GM13976 (cell line): ENCODE measurements around the gene BICD1.
A peak's percentile ranks its signal among the peaks of the same experiment; 100 is the strongest.

Source experiments
- DNase-seq: peaks from one replicate; pipeline ENCODE4 v3.0.0; 2012; ENCODE audit warnings: low spot score
- in situ Hi-C: fragments of 300-500 bp; cut with MboI; formaldehyde crosslinking; loops from one replicate; pipeline ENCODE4 v1.12.0; 2022; ENCODE audit warnings: low sequenced_read_pairs, mixed read lengths, inconsistent platforms; ENCODE audit not compliant: unreplicated experiment
- TF ChIP-seq, protein P1 (sequence below): IDR thresholded peaks from 2 replicates; pipeline ENCODE4 v1.5.1; 2012; ENCODE audit warnings: borderline replicate concordance, mild to moderate bottlenecking; ENCODE audit not compliant: insufficient read depth; ENCODE audit errors: extremely low read depth, missing control alignments, control extremely low read depth

The BICD1 gene

DNA sequence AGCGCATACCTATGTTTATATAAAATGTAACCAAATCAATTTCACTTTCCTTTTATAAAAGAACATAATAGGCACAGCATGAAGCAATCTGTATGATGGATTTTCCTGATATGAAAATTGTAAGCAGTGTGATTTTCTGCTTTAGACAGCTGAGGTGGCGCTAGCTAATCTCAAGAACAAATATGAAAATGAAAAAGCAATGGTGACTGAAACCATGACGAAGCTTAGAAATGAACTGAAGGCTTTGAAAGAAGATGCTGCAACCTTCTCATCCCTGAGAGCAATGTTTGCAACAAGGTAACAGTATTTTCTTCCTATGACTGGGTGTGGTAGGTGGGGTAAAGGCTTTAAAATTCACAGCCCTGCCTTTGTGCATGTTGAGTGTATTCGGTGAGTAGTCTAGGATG, 227.7 kb downstream of the BICD1 start:
- in situ Hi-C loops: no loop called here
- DNase-seq: peak; percentile 32
- TF ChIP-seq, protein P1, sequence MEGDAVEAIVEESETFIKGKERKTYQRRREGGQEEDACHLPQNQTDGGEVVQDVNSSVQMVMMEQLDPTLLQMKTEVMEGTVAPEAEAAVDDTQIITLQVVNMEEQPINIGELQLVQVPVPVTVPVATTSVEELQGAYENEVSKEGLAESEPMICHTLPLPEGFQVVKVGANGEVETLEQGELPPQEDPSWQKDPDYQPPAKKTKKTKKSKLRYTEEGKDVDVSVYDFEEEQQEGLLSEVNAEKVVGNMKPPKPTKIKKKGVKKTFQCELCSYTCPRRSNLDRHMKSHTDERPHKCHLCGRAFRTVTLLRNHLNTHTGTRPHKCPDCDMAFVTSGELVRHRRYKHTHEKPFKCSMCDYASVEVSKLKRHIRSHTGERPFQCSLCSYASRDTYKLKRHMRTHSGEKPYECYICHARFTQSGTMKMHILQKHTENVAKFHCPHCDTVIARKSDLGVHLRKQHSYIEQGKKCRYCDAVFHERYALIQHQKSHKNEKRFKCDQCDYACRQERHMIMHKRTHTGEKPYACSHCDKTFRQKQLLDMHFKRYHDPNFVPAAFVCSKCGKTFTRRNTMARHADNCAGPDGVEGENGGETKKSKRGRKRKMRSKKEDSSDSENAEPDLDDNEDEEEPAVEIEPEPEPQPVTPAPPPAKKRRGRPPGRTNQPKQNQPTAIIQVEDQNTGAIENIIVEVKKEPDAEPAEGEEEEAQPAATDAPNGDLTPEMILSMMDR: no peak

DNA sequence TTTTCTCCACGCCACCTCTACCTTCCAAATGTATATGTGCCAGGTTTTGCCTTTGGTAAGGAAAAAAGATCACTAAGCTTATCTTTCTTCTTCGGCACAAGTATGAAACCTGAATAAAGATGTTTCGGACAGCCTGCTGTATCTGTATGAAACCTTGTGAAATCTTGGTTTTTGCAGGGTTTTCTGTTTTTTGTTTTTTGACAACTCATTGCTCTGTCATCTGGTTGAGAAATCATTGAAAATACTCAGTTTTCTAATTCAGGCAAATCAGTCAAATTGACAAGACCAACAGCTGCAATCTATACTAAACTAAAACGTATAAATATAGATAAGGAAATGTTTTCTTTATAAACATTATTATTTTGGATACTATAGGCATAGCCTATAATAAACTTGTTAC, 229.6 kb downstream of the BICD1 start:
- DNase-seq: no peak
- in situ Hi-C loops: no loop called here
- TF ChIP-seq, protein P1: no peak

DNA sequence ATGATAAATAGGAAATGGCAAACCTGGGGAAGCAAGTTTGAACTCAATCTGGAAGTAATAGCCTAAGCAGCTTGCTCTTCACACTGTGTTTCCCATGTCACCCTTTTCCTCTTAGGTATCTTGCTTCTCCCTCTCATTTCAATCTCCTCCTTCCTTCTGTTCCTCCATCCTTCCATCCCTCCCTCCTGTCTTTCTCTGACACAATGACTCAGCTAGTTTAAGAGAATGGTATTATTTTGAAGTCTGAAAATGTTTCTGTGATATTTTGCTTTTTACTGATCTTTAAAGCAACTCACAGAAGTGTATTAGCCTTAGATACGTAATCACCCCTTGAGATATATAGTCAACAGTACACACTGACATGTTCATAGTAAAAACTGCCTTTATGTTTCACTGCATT, 236.8 kb downstream of the BICD1 start:
- no peak for DNase-seq
- in situ Hi-C loops: no loop called here
- TF ChIP-seq, protein P1: no peak

DNA sequence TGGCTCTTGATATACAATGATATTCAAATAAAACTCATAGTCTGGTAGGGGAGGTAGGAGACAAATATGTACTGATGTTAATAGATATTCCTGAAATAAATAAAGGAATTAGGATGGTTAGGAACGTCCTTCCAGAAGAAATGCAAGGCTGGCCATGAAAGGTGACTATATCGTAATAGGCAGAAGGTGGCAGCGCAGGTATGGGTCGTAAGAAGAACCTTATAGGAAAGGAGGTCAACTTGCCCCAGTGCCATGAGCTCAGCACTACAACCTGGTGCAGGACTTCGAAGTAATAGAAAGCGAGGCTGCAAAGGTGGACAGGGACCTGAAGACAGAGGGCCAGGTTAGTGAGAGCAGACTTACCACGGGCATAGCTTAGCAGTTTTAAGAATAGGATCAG, 237.4 kb downstream of the BICD1 start:
- in situ Hi-C loops: no loop called here
- DNase-seq: no peak
- TF ChIP-seq, protein P1: no peak

DNA sequence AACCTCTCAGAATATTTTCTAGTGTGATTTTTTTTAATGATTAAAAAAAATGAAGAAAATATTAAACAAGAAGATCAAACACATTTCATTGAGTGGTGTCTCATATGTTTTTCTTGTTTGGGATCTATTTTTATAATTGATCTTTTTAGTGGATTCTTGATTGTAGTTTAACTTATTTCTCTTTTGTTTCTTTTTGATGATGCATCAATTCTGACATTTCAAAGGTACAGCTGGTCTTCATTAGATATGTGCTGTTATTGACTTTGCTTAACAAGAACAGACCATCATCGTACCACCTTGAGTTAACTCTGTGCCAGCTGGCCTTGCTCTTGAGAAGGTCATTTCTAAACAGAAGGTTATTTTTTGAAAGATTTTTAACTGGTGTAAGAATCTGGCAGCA, 246.9 kb downstream of the BICD1 start:
- no peak for DNase-seq
- TF ChIP-seq, protein P1: no peak
- in situ Hi-C loops: no loop called here

DNA sequence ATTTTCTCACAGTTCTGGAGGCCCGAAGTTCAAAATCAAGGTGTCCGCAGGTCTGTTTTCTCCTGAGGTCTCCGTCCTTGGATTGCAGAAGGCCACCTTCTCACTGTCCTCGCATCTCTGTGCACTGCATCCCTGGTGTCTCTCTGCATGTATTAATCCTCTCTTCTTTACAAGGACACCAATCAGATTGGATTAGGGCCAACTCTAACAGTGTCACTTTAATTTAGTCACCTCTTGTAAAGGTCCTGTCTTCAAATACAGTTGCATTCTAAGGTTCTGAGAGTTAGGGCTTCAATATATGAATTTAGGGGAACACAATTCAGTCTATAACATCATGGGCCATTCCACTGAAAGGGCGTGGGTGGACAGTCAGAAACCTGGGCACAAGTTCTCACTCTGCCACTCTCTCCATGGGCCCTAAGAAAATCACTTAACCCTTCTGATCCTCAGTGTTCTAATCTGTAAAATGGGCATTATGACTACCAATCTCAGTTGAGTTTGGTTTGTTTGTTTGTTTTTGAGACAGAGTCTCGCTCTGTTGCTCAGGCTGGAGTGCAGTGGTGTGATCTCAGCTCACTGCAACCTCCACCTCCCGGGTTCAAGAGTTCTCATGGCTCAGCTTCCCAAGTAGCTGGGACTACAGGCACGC, 251.1 kb downstream of the BICD1 start:
- DNase-seq: no peak
- TF ChIP-seq, protein P1: no peak
- in situ Hi-C loops: no loop called here

DNA sequence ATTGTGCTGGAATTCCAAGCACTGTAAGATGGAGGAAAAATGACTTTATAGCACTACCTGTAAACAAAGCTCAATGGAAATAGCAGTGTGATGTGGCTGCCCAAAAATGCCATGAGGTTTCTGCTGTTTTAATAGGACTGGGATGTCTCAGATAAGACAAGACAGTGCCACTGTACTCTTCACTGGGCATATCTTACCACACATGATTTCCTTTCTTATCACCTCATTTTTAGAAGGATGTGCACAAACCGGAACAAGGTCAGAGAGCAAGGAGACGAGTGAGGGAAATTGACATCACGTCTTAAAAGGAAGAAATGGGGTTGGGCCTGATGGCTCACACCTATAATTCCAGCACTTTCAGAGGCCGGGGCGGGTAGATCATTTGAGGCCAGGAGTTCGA, 254.3 kb downstream of the BICD1 start:
- in situ Hi-C loops: loop anchor here (10.0 kb wide), 1 partner anchor 304 kb away; no protein-coding TSS in a partner anchor
- no peak for DNase-seq
- TF ChIP-seq, protein P1: no peak
